Astrocyte of the cerebellum (primary cell): ENCODE results near the gene SPAG6.

Source experiments
- DNase-seq: peaks from one replicate; pipeline ENCODE4 v3.0.0-alpha.2; 2011; ENCODE audit warnings: low read depth
- H3K4me3 ChIP-seq: 2 replicates; pipeline ENCODE4 v1.5.1; 2011; ENCODE audit warnings: mild to moderate bottlenecking, low read depth, low read length, moderate library complexity
- in situ Hi-C: cut with HindIII; loops from 2 replicates; pipeline ENCODE4 v1.10.0; 2017; ENCODE audit warnings: low sequenced_read_pairs
- TF ChIP-seq, protein P1 (sequence below): IDR thresholded peaks from 2 replicates; pipeline ENCODE4 v1.5.1; 2012; ENCODE audit warnings: low read length, low read depth, moderate library complexity, mild to moderate bottlenecking; ENCODE audit errors: missing control alignments

Gene SPAG6

DNA sequence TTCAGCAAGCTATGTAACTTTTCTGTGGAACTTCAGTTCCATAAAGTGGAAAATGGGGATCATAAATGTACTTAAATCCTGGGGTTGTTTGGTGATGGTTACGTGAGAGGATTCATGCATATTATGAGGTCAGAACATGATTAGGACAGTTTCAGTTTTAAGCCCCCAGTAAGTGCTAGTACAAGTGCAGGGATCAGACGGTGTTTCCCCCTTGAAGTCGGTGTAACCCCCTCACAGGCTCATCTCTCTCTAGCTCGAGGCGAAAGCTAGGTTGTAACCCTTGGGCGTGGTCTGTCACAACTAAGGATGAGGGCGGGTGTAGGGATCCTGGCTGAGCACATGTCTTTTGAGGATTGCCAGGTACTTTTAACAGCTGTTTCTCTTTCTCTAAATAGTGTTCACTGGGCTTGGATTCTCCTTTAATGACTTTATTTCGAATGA lies 84.7 kb downstream of the SPAG6 start:
- in situ Hi-C loops = no loop called here
- DNase-seq = no peak

DNA sequence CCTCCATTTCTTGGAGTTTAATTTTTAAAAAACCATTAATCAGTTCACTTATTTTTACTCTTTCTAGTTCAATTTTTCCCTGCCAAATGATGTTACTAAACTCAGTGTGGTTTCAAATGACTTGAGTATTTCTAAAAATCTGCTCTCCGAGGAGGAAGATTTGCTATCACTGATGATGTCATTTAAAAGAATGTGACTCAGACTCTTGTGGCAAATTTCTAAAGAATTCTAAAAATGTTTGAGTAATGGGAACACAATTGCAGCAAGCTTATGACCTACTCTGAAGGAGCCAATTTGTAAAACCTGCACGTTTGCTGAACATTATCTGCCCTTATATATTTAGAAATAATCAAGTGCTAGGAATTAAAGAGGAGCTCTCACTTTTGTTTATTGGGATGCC lies 88.6 kb downstream of the SPAG6 start:
- in situ Hi-C loops = no loop called here
- DNase-seq = peak; percentile 72
- no peak overlapping the region for H3K4me3 ChIP-seq
- TF ChIP-seq, protein P1, sequence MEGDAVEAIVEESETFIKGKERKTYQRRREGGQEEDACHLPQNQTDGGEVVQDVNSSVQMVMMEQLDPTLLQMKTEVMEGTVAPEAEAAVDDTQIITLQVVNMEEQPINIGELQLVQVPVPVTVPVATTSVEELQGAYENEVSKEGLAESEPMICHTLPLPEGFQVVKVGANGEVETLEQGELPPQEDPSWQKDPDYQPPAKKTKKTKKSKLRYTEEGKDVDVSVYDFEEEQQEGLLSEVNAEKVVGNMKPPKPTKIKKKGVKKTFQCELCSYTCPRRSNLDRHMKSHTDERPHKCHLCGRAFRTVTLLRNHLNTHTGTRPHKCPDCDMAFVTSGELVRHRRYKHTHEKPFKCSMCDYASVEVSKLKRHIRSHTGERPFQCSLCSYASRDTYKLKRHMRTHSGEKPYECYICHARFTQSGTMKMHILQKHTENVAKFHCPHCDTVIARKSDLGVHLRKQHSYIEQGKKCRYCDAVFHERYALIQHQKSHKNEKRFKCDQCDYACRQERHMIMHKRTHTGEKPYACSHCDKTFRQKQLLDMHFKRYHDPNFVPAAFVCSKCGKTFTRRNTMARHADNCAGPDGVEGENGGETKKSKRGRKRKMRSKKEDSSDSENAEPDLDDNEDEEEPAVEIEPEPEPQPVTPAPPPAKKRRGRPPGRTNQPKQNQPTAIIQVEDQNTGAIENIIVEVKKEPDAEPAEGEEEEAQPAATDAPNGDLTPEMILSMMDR = no peak

More for the DNA sequence above, 84.7 kb downstream of the SPAG6 start:
- H3K4me3 ChIP-seq = no peak overlapping the region
- TF ChIP-seq, protein P1 = no peak

DNA sequence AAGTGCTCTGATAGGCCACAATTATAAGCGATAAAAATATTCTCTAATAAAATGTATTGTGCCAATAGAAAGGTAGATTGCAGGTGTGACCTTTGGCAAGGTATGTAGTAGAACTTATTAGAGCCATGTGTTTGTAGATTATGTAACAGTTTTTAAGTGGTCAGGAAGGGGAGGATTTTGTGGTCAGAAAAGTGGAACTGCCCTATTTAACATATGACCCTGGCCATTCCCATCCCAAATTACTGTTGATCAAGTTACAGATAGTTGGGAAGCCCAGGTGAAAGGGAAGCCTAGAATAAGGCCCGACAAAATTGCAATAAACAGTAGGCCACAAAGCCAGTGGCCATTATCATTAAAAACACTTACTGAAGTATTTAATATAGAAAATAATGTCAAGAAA lies 89.2 kb downstream of the SPAG6 start:
- no peak for DNase-seq
- no peak overlapping the region for H3K4me3 ChIP-seq
- TF ChIP-seq, protein P1 = no peak
- in situ Hi-C loops = no loop called here

DNA sequence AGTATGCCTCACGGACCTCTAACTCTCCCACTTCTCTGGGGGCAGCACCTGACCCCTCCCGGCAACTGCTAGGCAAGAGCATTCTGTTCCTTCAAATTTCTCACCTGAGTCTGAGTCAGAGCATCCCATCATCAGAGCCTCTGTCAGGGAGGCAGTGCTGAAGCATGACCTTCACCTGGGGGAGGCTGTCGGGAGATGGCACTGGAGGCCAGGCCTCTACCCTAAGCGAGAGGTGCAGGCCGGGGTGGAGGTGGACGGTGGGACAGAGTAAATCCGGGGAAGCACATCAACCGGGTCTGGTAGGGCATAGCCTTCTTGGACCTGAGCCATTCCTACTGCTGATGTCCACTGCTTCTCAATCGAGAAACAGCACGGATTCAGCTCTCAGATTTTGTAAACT lies 90.4 kb downstream of the SPAG6 start:
- H3K4me3 ChIP-seq = no peak overlapping the region
- no peak for DNase-seq
- TF ChIP-seq, protein P1 = no peak
- in situ Hi-C loops = no loop called here

DNA sequence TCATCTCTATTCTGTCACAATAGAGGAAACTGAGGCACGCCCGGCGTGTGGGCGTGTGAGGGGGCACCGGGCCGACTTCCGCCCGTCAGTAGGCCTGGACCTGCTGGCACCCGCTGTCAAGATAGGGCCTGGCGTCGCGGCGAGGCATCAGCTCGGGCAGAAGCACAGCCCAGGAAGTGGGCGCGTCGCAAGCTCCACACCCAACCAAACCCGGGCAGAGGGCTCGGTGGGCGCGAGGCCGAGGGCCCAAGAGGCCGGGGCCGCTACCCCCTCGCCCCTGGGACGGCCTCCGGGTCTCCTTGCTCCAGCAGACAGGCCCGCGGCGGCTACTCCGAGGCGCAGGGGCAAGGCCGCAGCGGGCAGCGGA lies 91.2 kb downstream of the SPAG6 start:
- peak overlapping the region; percentile 58 for H3K4me3 ChIP-seq
- DNase-seq = no peak
- TF ChIP-seq, protein P1 = no peak
- in situ Hi-C loops = no loop called here

DNA sequence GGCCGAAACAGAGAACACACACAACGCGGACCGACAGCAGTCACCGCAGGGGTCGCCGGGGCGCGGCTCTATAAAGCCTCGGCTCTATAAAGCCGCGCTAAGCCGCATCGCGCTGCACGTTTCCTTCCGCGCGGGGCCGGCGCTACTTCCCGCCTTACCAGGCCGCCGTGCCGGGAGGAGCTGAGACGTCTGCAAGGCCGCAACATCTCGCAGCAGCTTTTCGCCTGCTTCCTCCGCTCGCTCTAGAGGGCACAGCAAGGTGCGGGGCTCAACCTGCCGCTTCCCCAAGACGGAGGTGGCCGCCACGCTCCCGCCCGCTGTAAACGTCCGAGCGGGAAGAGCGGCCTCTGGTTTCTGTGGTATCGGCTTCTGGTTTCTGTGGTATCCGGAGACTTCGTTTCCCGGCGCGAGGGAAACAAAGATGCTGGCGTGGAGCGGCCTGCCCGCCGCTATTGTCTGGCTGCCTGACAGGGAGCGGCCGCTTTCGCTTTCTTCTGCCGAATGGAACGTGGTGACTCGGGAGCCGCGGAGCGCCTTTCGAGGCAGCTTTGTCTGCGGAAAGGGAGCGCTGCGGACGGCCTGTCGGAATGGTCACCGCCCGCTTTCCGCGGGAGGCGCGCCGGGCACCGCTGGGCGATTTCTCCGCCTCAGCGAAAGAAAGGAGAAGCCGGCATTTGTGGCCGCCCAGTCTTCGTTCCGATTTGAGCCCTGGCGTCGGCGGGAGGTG lies 91.8 kb downstream of the SPAG6 start:
- peak overlapping the region; percentile 58 for H3K4me3 ChIP-seq
- in situ Hi-C loops = no loop called here
- peak; percentile 81 for DNase-seq
- TF ChIP-seq, protein P1 = no peak
